ENCODE data around the gene DENND1C.
A peak's percentile ranks its signal among the peaks of the same experiment; 100 is the strongest.
"Not testable (repeated sequence)": the region's sequence is repeated elsewhere in the genome, so short reads cannot be mapped to it uniquely, and the experiment has no call there.

DENND1C gene

GRCh38 chr19:6451583-6452222 lies 29.9 kb downstream of the DENND1C start:
- no peak for DNase-seq

DNA sequence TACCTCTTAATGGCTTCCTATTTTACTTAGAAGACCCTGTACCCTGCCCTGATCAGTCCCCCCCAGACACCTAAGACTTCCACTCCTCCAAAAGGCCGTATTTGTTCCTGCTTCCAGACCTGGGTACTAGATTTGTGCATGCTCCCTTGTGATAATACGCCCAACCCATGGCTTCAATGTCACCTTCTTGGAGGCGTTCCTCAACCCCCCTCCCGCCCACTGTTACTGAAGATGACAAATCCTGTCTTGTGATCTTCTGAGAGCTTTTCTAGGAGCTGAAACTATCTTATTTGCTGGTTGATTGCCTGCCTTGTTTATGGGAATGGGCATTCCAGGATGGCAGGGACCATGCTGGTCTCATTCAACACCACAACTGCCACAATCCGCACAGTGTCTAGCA lies 31.4 kb downstream of the DENND1C start:
- DNase-seq: no peak

DNA sequence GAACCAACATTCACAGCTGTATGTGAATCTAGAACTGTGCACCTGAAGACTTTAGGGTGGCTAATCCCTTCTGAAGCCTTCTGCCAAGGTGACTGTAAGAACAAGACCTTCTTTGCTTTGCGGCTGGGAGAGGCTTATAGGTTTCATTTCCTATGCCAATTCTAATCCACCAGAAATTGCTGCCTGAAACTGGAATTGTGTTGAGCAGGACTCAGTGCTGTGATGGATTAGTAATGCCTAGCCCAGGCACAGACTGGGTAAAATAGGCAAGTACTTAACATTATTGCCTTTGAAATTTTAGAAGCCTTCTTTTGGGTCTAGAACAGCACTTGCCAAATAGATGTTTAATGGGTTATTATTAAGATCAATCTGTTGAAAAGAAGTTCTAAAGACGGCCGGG lies 33.5 kb downstream of the DENND1C start:
- DNase-seq: no peak

DNA sequence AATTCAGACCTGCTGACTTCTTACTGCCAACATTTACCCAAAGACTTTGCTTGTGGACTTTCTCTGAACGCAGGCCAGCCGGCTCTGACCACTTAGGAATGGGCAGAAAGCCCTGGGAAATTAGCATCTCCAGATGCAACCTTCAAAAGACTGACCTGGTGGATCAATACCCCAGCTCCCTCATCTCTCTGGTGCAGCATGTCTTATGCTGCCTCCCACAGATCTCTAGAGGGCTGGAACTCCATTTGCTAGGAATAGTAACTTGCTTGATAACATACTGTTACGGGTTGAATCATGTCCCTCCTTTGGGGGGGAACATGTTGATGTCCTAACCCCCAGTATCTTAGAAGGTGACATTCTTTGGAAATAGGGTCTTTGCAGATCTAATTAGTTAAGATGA lies 35.1 kb downstream of the DENND1C start:
- DNase-seq: no peak

DNA sequence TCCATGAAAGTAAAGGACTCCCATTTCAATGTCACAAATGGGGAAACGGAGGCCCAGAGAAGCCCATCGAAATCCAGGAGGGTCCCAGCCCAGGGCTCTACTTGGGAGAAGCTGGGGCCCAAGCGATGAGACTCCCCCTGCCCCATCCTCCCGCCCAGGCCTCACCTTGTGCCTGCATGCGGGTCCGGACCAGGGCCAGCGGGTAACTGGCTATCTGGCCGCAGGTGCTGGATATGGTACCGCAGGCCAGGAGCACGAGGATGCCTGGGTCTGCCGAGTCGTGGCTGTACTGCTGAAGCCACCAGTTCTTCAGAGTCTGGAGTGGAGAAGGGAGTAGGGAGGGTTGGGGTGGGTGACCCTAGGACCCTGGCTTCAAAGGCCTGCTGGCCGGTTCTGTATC lies 37.6 kb downstream of the DENND1C start:
- DNase-seq: no peak

DNA sequence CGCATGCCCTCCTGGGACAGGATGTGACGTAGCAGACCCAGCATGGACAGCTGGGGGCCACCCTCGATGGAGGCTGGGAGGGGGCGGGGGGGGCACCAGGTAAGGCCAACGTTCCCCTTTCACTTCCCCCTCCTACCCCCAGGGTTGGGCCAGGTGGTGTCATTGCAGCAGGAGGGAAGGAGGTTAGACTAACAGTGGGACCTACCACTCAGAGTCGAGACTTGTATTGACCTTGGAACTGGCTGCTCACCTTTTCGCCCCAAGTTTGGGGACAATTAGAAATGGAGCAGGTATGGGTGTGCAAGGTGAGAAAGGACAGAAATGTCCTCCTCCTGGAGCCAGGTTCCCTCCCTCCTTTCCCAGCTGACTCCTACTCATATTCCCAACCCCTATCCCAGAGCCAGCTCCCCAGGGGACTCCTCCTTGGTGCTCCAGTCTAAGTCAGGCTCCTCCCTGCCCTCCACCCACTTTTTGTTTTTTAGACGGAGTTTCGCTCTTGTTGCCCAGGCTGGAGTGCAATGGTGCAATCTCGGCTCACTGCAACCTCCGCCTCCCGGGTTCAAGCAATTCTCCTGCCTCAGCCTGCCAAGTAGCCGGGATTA lies 39.4 kb downstream of the DENND1C start:
- DNase-seq: no peak

DNA sequence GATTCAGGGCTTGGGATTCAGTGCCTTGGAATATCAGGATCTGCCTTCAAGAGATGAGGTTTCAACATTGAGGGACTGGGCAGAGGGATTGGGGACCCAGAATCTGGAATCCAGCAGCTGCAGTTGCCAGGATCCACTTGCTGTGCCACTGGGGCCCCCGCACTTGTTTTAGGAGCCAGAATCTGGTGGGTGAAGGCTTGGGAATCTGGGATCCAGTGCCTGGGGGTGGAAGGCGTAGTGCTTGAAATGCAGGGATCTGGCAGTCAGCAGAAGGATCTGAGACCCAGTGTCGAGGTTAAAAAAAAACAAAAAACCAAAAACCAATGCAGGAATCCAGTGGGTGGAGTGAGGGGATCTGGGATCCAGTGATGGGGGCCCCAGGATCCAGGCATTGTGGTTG lies 40.7 kb downstream of the DENND1C start:
- no peak for DNase-seq

DNA sequence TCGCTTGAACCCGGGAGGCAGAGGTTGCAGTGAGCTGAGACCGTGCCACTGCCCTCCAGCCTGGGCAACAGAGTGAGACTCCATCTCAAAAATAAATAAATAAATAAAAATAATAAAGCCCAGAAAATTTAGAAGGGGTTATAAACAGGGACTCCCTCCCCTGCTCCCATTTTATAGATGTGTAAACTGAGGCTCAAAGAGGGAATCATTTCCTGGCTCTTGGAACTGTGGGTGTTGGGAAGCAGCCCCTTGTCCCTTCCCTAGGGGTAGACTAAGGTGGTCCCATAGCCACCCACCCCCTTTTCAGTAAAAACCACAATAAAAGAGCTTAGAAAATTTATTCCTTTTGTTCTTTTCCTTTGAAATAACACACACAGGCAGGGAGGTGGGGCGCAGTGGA lies 41.8 kb downstream of the DENND1C start:
- no peak for DNase-seq

DNA sequence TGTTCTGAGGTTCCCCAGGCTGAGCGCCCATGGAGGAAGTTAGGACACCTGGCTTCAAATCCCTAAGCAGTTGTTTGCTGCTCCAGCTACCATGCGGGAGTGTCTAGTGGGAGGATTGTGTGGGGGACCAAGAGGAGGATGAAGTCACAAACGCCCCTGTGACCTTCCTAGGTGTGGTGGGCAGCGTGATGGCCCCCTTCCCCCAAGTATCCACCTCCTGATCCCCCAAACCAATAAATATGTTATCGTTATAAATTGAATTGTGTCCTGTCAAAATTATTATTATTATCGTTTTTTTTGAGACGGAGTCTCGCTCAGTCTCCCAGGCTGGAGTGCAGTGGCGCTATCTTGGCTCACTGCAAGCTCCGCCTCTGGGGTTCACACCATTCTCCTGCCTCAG lies 47.9 kb downstream of the DENND1C start, which contains the start of gene SLC25A41:
TSS of gene SLC25A41 (minus strand) at position 101 of the 400 bp plus-strand sequence. CDS start at position 31, 70 bp downstream.
- no peak for DNase-seq

DNA sequence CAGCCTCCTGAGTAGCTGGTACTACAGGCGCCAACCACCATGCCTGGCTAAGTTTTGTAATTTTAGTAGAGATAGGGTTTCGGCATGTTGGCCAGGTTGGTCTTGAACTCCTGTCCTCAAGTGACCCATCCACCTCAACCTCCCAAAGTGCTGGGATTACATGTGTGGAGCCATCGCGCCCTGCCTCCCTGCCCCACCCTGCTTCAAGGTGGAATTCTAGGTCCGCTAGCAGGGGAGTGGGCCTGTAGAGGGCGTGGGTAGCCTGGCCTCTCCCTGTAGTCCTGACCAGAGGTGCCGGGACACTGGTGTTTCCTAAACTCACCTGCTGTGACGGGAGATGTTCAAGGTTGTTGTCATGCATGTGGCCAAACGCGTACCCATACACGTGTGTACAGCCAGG lies 48.4 kb downstream of the DENND1C start:
- no peak for DNase-seq

- DNase-seq: no peak
Observed at GRCh38 chr19:6431891-6432290, 49.7 kb downstream of the DENND1C start.

GRCh38 chr19:6429419-6430221 lies 52.0 kb downstream of the DENND1C start:
- no peak for DNase-seq

DNA sequence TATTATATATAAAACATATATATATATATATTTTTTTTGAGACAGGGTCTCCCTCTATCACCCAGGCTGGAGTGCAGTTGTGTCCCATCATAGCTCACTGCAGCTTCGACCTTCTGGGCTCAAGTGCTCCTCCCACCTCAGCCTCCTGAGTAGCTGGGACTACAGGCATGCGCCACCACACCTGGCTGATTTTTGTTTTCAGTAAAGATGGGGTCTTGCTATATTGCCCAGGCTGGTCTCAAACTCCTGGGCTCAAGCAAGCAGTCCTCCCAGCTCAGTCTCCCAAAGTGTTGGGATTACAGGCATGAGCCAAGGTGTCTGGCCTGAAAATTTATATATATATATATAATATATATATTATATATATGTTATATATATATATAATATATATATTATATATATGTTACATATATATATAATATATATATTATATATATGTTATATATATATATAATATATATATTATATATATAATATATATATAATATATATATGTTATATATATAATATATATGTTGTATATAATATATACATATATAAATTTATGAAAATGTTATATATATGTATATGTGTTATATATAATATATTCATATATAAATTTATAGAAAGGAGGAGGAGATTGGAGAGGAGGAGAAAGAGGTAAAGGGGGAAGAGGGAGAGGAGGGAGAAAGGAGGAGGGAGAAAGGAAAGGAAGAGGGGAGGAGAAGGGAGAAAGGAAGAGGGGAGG lies 52.7 kb downstream of the DENND1C start:
- not testable (repeated sequence) for DNase-seq

DNA sequence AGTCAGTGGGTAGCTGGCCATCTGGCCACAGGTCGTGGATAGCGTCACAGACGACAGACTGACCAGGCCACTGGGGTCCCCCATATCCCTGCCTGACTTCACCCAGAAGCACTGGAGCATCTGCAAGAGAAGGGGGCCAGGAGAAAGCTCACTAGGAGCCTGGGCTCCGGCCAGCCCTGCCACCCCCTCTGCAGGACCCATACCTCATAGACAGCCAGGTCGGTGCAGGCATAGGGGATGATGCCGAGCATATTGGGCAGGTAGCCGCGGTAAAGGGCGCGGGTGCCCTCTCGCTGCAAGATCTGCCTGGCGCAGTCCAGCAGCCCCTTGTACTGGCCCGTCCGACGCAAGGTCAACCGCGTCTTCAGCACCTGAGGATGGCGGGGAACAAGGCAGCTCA lies 54.5 kb downstream of the DENND1C start:
- DNase-seq: no peak

DNA sequence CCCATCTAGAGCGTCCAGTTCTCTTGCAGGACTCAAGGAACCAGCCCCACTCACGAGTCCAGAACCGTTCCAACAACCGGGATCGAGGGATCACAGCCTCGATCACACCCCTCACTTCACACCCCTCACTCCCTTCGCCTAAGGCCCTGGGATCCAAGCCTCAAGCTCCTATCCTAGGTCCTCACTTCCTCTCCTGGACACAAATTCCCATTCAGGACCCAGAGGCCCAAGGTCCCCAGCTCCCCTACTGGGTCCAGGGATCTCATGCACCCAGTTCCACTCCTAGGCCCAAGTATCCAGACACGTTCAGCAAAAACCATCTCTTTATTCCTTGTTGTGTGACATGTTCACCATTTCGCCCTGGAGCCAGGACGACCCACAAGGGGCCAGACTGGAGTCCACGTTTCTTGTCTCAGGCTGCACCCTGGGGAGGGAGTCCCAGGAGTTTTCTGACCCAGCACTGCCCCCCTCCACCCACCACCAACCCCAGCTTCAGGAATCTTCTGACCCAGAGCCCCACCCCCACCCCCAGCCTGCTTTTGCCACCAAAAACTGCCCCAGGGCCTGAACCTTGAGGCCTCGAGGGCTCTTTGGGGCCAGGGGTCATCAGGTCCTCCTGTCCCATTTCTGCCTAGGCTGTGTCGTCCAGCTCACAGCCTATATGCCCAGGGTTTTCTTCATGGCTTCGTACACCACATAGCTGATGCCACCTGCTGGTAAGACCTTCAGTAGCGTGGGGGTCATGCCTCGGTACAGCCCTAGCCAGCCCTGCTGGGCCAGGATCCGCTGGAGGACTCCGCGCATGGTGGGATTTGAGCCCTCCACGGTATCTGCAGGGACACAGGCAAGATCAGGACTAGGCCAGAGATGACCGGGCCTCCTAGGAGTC lies 55.6 kb downstream of the DENND1C start:
- no peak for DNase-seq

- peak; percentile 100 for DNase-seq
Observed at GRCh38 chr19:6424939-6425731, 56.5 kb downstream of the DENND1C start.

DNA sequence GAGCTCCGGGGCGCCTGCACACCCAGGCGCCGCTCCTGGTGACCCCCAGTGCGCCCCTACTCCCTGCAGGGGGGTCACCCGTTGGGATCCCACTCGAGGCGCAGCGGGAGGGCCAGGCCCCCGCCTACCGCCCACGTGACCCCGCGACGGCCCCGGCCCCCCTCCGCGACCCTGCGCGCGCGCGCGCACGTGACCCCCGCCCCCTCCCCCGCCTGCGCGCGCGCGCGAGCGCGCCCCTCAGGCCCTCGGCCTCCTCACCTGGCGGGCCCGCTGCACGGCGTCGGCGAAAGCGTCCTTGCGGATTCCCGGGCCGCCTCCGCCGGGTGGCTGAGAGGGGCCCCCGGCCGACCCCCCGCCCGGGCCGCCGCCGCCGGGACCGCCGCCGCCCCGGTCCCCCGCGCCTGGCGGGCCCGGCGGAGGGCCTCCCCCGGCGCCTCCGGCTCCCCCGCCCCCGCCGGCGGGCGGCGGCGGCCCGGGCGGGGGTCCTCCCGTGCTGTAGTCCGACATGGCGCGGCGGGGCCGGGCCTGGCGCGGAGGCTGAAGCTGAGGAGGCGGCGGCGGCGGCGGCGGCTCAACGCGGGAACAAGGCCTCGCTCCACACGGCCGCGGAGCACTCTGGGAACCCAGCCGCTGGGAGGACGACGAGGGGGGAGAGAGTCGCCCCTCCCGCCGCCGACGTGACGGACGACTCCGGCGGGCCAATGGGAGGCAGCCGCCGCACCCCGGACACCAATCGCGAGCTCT lies 57.2 kb downstream of the DENND1C start, which contains the start of gene KHSRP:
TSS of gene KHSRP (minus strand) at position 617 of the 744 bp plus-strand sequence. CDS start at position 507, 110 bp downstream.
- no peak for DNase-seq

- no peak for DNase-seq
Observed at GRCh38 chr19:6423499-6424194, 57.9 kb downstream of the DENND1C start.

- DNase-seq: no peak
Observed at GRCh38 chr19:6421075-6422014, 60.2 kb downstream of the DENND1C start.
